Cardiac muscle cell (in vitro differentiated cells and primary cell): ENCODE data around the gene MSANTD4. TPM values are rescaled to one million over a fixed set of nuclear protein-coding genes. Genes with fewer than 3 reads are reported as not detected.

Experiments
- DNase-seq, 2 donors: peaks; one replicate each; pipeline versions ENCODE4 v3.0.0 to v3.0.0-alpha.2; 2010 to 2017; ENCODE audit warnings: low read depth in 1 of 2, low spot score in 1 of 2
- H3K27ac ChIP-seq: fragments of 200-600 bp; sonication (generic); 2 replicates; pipeline ENCODE4 v1.5.1; 2016
- H3K27me3 ChIP-seq: fragments of 200-600 bp; sonication (generic); 2 replicates; pipeline ENCODE4 v1.6.0; 2016; ENCODE audit warnings: control low read depth
- H3K36me3 ChIP-seq: fragments of 200-600 bp; sonication (generic); 2 replicates; pipeline ENCODE4 v1.5.1; 2016; ENCODE audit warnings: control low read depth
- H3K4me1 ChIP-seq: fragments of 200-600 bp; sonication (generic); 2 replicates; pipeline ENCODE4 v1.8.1; 2017; ENCODE audit warnings: low read depth, mild to moderate bottlenecking, mixed run types
- H3K4me3 ChIP-seq: fragments of 200-600 bp; sonication (generic); 2 replicates; pipeline ENCODE4 v1.5.1; 2016; ENCODE audit warnings: mild to moderate bottlenecking
- H3K9me3 ChIP-seq: fragments of 200-600 bp; sonication (generic); 2 replicates; pipeline ENCODE4 v1.5.1; 2017; ENCODE audit warnings: low read depth, mild to moderate bottlenecking, control low read depth
- polyA plus RNA-seq: library from polyadenylated mRNA; unstranded; fragments of >200 nt; fragmentation: Nextera tagmentation; extraction: Ambion mirVana; gene quantifications from 2 replicates; pipeline ENCODE4 v1.2.1, GENCODE V29; 2016
- total RNA-seq: library from RNA; depleted of rRNA; stranded (reverse); fragments of >200 nt; gene quantifications from 2 replicates; pipeline ENCODE4 v1.2.3, GENCODE V29; 2016
- TF ChIP-seq, protein P1 (sequence below): IDR thresholded peaks from 2 replicates; pipeline ENCODE4 v1.5.1; 2012; ENCODE audit warnings: low read depth, mild to moderate bottlenecking, low read length

Gene MSANTD4
- total and polyA plus RNA-seq, 2 experiments from 2014 or later: 15.5 to 27.5 TPM

DNA sequence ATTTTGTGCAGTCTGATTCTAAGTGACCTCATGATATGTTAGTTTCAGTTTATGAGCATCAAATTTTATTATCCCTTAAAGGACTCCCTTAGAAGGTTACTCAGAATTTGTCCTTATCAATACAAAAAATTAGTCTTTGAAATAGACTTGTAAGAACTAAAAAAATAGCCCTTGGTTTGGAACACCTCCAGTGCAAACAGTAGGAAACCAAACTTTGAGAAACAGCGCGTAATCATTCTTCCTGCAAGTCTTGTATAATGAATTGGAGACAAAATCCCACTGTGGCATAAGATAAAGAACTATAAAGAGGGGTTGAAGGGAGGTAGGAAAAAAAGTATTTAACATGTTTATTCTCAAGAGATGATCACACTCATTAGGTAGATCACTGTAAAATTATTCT is 10.8 kb upstream of the MSANTD4 start:
- H3K27me3 ChIP-seq: no peaks in the 10 kb centered on the region
- no peak overlapping the region for H3K4me3 ChIP-seq
- H3K27ac ChIP-seq: no peak overlapping the region
- TF ChIP-seq, protein P1, sequence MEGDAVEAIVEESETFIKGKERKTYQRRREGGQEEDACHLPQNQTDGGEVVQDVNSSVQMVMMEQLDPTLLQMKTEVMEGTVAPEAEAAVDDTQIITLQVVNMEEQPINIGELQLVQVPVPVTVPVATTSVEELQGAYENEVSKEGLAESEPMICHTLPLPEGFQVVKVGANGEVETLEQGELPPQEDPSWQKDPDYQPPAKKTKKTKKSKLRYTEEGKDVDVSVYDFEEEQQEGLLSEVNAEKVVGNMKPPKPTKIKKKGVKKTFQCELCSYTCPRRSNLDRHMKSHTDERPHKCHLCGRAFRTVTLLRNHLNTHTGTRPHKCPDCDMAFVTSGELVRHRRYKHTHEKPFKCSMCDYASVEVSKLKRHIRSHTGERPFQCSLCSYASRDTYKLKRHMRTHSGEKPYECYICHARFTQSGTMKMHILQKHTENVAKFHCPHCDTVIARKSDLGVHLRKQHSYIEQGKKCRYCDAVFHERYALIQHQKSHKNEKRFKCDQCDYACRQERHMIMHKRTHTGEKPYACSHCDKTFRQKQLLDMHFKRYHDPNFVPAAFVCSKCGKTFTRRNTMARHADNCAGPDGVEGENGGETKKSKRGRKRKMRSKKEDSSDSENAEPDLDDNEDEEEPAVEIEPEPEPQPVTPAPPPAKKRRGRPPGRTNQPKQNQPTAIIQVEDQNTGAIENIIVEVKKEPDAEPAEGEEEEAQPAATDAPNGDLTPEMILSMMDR: no peak
- no peak for DNase-seq
- no peaks in the 10 kb centered on the region for H3K36me3 ChIP-seq
- no peaks in the 10 kb centered on the region for H3K9me3 ChIP-seq
- no peaks in the 10 kb centered on the region for H3K4me1 ChIP-seq

DNA sequence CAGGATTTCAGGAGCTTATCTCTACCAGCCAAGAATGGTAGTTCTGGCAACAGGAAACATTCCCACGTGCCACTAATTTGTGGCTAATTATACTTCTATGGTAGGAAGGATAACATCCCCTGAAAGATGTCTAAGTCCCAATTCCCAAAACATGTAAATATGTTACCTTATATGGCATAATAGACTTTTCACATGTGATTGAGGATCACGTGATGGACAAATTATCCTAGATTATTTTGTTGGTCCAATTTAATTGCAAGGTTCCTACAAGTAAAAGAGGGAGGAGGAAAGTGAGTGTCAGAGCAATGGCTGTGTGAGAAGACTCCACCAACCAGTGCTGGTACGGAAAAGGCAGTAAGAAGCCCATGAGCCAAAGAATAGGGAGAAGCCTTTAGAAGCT is 9.9 kb upstream of the MSANTD4 start:
- H3K9me3 ChIP-seq: no peaks in the 10 kb centered on the region
- no peaks in the 10 kb centered on the region for H3K27me3 ChIP-seq
- DNase-seq: no peak
- no peaks in the 10 kb centered on the region for H3K4me1 ChIP-seq
- no peak overlapping the region for H3K27ac ChIP-seq
- H3K36me3 ChIP-seq: no peaks in the 10 kb centered on the region
- TF ChIP-seq, protein P1: no peak
- H3K4me3 ChIP-seq: no peak overlapping the region

DNA sequence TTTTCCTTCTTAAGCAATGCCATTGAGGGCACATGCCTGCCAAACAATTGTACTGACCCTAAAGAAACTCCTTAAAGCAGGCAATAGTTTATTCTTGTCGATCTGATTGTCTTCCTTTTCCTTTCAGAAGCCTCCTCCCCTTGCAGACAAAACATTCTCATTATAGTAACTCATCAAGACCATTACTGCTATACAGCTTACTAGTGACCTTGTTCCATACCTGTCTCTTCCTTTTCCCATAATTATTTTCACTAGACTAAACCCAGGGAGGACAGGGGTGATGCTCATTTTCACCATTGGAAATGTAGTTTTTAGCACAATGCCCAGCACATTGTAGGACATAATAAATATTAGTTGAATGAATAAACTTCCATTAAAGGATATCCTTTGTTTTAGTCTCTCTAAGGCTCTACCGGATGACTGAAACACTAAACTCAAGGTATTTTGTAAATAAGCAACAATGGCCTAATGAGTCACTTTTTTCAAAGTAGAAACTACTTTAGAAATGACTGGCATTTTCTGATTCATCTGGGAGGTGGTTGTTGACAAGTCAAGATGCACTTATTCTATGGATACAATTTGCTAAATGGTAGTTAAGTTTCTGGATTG is 9.3 kb upstream of the MSANTD4 start:
- H3K27ac ChIP-seq: no peak overlapping the region
- no peaks in the 10 kb centered on the region for H3K4me1 ChIP-seq

DNA sequence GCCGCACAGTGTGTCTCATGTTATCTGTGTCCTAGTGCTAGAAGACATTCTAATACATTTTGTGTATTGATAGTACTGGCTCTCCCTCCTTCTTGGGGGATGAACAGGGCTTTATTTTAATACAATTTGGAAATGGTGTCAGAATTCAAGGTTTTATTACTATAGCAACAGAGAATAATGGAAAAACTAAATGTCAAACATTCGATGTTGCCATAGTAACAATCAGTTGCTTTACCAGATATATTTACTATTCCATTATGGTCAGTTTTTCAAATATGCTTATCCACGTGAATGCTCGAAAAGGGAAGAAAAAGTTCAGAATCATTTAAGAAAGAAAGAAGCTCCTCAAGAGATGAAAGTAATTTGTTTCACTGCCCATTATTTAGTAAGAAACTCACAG is 8.6 kb upstream of the MSANTD4 start:
- Histone ChIP-seq H3K27ac (no peak overlapping the region), H3K36me3 (no peaks in the 10 kb centered on the region), H3K4me3 (no peak overlapping the region), H3K9me3 (no peaks in the 10 kb centered on the region), H3K27me3 (no peaks in the 10 kb centered on the region), H3K4me1 (no peaks in the 10 kb centered on the region)
- DNase-seq: no peak
- TF ChIP-seq, protein P1: no peak

More for the DNA sequence above, 9.3 kb upstream of the MSANTD4 start:
- H3K36me3 ChIP-seq: no peaks in the 10 kb centered on the region
- H3K9me3 ChIP-seq: no peaks in the 10 kb centered on the region
- H3K27me3 ChIP-seq: no peaks in the 10 kb centered on the region
- H3K4me3 ChIP-seq: no peak overlapping the region
- DNase-seq: no peak
- TF ChIP-seq, protein P1: no peak

- Histone ChIP-seq H3K4me1 (peaks cover 15% of the 10 kb centered on the region), H3K4me3 (peak overlapping the region; percentile 29), H3K9me3 (no peaks in the 10 kb centered on the region), H3K27me3 (no peaks in the 10 kb centered on the region), H3K27ac (peak overlapping the region; percentile 76), H3K36me3 (no peaks in the 10 kb centered on the region)
- TF ChIP-seq, protein P1: no peak
- no peak for DNase-seq
Observed at GRCh38 chr11:106022795-106023275, 795 bp upstream of the MSANTD4 start.
